Lower leg skin (tissue), 3 donors: ENCODE data around the gene CEACAM1.

Experiments used
- CTCF ChIP-seq, 3 donors: fragments of 450-650 bp; IDR thresholded peaks; one replicate each; pipeline ENCODE4 v1.5.1; 2016; ENCODE audit warnings: antibody characterized with exemption in 3 of 3, mild to moderate bottlenecking in 3 of 3, moderate library complexity in 2 of 3
- POLR2A ChIP-seq, 2 donors: fragments of 450-650 bp; IDR thresholded peaks; one replicate each; pipeline ENCODE4 v1.6.1; 2016 to 2017; ENCODE audit warnings: antibody characterized with exemption in 2 of 2, mild to moderate bottlenecking in 1 of 2, moderate library complexity in 1 of 2

- TF ChIP-seq CTCF (IDR thresholded peaks at IDR 0.05) (no peak), POLR2A (IDR thresholded peaks at IDR 0.05) (no peak)
These were observed at the start of gene CEACAM1 for GRCh38 chr19:42528354-42529247.
